TTC549 (cell line): ENCODE measurements around the gene IFI27L1.
A peak's percentile ranks its signal among the peaks of the same experiment; 100 is the strongest.

Experiments
- FAIRE-seq: peaks from 2 replicates; lab custom pipeline; 2012; peaks lifted over from hg19 to GRCh38; lab: Jason Lieb, UNC

The IFI27L1 gene

GRCh38 chr14:94136575-94137331, 55.6 kb downstream of the IFI27L1 start:
- FAIRE-seq = peak; percentile 51

- no peak for FAIRE-seq
Measured at GRCh38 chr14:94138251-94138650, 57.1 kb downstream of the IFI27L1 start.

GRCh38 chr14:94139006-94139405, 57.9 kb downstream of the IFI27L1 start:
- FAIRE-seq = no peak

- FAIRE-seq = no peak
Measured at GRCh38 chr14:94139421-94139820, 58.3 kb downstream of the IFI27L1 start.

GRCh38 chr14:94142247-94142646, 61.1 kb downstream of the IFI27L1 start:
- no peak for FAIRE-seq

GRCh38 chr14:94142836-94143235, 61.7 kb downstream of the IFI27L1 start:
- no peak for FAIRE-seq

GRCh38 chr14:94143239-94143638, 62.1 kb downstream of the IFI27L1 start:
- no peak for FAIRE-seq

GRCh38 chr14:94143711-94144110, 62.6 kb downstream of the IFI27L1 start:
- no peak for FAIRE-seq

GRCh38 chr14:94144765-94145164, 63.7 kb downstream of the IFI27L1 start:
- FAIRE-seq = no peak

- no peak for FAIRE-seq
Measured at GRCh38 chr14:94145902-94146527, 64.9 kb downstream of the IFI27L1 start.
